Prostate gland (tissue), 2 donors: Measurements from ENCODE around the gene RETREG3.

Source experiments
- POLR2A ChIP-seq: fragments of 450-650 bp; IDR thresholded peaks from one replicate; pipeline ENCODE4 v1.6.1; 2016; ENCODE audit warnings: antibody characterized with exemption, mild to moderate bottlenecking
- POLR2AphosphoS5 ChIP-seq: sonication (generic); formaldehyde crosslinking; IDR thresholded peaks from one replicate; pipeline ENCODE4 v1.6.1; 2017; ENCODE audit warnings: antibody characterized with exemption
- TF ChIP-seq, protein P1 (sequence below), 4 experiments: fragments of 200-600 bp in 2 of 4; fragments of 450-650 bp in 2 of 4; sonication (generic) in 2 of 4; IDR thresholded peaks; 1 replicate in 3 of 4; 2 replicates in 1 of 4; pipeline ENCODE4 v1.5.1; 2016 to 2019; ENCODE audit warnings: antibody characterized with exemption in 4 of 4, mild to moderate bottlenecking in 2 of 4, moderate library complexity in 2 of 4

DNA sequence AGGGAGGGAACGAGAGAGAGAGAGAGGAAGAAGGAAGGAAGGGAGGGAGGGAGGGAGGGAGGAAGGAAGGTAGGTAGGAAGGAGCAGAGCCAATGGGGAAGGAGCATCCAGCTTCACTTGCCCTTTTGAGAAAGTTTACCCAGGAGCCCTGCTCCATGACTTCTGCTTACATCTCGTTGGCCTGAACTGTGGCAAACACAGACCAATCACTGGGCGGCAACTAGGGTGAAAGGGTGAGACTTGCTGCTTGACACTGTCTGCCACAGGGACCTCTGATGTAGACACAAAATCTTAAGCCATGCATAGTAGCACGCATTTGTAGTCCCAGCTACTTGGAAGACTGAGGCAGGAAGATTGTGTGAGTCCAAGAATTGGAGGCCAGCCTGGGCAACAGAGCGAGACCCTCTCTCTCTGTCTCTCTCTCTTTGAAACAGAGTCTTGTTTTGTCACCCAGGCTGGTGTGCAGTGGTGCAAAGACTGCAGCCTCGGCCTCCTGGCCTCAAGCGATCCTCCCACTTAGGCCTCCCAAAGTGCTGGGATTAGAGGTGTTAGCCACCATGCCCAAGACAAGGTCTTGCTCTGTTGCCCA lies 30.4 kb upstream of the RETREG3 start:
- TF ChIP-seq POLR2AphosphoS5 (no peak), POLR2A (no peak)
- TF ChIP-seq, protein P1, sequence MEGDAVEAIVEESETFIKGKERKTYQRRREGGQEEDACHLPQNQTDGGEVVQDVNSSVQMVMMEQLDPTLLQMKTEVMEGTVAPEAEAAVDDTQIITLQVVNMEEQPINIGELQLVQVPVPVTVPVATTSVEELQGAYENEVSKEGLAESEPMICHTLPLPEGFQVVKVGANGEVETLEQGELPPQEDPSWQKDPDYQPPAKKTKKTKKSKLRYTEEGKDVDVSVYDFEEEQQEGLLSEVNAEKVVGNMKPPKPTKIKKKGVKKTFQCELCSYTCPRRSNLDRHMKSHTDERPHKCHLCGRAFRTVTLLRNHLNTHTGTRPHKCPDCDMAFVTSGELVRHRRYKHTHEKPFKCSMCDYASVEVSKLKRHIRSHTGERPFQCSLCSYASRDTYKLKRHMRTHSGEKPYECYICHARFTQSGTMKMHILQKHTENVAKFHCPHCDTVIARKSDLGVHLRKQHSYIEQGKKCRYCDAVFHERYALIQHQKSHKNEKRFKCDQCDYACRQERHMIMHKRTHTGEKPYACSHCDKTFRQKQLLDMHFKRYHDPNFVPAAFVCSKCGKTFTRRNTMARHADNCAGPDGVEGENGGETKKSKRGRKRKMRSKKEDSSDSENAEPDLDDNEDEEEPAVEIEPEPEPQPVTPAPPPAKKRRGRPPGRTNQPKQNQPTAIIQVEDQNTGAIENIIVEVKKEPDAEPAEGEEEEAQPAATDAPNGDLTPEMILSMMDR (IDR thresholded peaks at IDR 0.05) = no peak
